DMS 273 treated with DMSO at 0.1 percent for 48 hours (cell line): ENCODE data around the gene ILKAP.

Experiments
- DNase-seq: peaks from one replicate; lab custom pipeline; 2025; lab: John Stamatoyannopoulos, UW

Gene ILKAP

DNA sequence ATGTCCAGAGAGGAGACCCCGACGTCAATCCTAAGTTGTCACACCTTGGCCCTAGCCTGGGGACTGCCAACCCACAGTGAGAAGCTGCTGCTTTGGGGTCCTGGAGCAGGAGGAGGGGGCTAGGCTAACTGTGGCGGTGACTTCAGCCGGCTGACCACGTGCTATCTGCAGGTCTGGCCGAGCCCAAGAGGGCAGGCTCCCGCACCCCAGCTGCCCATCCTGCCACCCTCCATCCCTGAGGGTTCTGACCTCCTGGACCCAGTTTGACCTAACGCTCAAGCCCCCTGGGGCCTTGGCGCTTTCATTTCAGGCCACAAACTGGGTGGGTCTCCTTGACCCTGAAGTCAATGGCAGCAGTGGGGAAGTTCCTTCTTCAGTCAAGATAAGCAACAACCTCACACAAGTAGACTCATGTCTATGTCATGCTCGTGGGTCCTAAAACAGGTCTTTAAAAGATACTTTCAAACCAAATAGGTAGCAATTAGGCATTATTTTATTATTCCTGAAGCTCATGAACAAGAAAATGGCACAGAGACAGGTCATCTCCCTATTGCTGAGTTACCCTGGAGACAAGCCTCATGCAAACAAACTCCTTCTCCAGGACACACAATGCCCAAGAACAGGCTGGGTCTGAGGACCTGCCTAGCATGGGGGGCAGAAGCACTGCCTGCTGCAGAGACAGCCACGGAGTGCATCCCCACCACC, 34.1 kb upstream of the ILKAP start:
- DNase-seq, result no peak

DNA sequence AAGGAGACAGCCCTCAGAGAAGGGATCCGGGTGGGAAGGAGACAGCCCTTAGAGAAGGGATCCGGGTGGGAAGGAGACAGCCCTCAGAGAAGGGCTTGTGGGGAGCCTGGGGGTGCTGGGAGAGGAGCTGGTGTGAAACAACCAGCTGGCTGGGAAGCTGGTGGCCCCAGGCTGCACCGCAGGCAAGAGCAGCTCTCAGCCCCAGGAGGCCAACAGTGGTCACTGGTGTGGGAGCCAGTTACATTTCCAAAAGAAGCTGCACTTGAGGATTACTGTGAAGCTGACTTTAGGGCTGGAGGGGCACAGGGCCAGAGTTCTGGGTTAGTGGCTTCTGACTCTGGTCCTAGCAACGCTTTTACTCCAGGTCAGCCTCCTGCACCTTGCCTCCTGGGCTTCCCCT, 33.1 kb upstream of the ILKAP start:
- DNase-seq, result no peak

DNA sequence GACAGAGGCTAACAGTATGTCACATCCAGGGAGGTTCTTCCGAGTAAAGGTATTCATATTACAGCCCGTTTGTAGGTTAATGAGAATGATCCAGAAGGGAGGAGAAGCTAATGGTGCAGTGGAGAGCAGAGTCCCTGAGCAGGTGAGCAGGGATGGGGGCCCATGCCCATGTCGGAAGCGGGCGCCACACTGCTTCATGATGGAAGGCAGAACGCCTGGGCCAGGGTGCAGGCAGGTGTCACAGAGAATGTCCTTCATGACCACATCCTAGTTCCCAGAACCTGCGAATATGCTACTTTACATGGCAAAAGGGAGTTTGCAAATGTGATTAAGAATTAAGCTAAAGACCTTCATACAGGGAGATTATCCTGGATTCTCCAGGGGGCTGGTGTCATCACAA, 32.4 kb upstream of the ILKAP start:
- no peak for DNase-seq

DNA sequence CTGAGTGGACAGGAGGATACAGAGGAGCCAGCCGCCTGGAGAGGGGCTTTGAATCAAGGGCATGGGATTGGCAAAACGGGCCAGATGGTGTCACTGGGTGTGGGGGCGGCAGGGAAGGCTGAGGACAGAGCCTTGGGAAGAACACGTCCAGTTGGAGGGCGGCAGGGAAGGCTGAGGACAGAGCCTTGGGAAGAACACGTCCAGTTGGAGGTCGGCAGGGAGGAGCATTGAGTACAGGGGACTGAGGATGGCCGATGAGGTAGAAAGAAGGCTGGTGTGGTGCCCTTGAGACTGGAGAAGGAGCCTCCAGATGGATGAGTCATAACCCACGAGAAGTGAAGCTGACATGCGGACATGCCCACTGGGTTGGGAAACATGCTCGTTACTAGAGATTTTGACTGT, 31.8 kb upstream of the ILKAP start:
- no peak for DNase-seq

DNA sequence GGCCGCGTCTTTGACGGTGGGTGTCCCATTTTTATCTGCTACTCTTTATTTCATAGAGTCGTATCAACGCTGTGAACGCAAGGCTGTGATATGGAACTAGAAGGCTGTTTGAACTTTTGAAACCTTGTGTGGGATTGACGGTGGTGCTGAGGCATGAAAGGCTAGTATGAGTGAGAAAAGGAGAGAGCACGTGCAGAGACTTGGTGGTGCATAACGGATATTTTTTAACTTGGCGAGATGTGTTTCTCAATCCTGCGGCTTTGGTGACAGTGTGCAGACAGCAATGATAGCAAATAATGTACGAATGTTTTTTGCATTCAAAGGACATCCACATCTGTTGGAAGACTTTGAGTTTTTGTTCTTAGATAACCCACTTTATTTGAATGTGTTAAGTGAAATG, 30.1 kb upstream of the ILKAP start:
- DNase-seq, result no peak

DNA sequence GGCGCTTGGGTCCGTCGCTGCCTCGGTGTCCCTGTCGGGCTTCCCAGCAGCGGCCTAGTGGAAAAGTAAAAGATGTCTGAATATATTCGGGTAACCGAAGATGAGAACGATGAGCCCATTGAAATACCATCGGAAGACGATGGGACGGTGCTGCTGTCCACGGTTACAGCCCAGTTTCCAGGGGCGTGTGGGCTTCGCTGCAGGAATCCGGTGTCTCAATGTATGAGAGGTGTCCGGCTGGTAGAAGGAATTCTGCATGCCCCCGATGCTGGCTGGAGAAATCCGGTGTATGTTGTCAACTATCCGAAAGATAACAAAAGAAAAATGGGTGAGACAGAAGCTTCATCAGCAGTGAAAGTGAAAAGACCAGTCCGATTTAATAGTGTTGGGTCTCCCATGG, 28.3 kb upstream of the ILKAP start:
- no peak for DNase-seq

DNA sequence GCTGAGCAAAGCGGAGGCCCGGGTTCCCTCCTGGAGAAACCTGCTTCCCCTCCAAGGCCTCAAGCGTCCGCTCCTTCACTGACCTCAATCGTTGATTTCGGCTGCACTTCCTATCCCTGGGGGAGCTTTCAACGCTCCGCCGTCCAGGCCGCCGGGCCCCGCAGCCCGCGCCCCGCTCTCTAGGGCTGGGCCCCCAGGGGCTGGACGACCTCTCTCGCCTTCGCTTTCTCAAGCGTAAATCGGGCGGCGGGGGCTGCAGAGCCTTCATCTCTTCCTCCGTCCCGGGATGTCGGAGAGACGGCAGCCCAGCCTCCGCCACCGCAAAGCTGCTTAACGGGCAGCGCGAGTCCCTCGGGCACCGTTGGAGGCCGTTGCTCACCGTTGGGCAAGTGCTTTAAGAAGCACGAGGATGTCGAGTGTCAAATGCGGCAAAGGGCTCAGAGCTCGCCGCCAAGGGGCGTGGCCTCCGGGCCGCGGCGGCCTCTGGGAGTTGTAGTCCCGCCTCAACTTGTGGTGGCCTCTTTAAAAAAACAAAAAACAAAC, 27.8 kb upstream of the ILKAP start:
- DNase-seq, result no peak

DNA sequence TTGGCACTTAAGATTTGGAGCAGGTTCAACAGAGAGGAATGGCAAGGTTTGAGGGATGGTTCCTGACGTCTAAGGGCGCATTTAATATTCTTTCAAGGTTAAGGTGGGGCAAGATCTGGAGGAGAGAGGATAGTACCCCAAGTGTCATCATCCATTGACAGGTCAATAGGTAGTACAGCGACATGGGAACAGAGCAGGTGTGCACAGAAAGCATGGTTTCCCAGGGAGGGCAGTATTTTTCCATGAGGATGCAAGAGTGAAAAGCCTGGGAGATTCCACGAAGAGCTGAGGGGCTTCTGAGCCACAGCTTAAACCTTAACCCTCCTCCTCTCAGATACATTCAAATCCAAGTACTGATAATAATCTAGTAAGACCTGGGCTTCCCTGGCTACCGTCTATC, 27.2 kb upstream of the ILKAP start:
- DNase-seq, result no peak

DNA sequence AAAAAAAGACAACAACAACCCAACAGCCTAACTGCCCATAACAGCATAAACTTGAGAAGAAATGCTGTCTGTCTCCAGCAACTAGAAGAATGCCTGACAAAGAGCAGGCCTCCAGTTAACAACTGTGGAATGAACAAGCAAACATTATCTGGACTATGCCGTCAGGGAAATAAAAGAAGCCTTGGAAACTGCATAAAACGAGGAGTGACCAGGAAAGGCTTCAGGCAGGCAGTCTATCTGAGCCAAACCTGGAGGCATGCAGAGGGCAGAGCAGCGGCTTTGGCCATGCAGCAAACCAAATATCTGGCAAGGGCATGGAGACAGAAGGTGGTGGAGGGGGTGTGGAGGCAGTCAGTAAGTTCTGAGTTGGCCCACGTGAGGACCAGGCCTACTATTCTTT, 25.2 kb upstream of the ILKAP start:
- no peak for DNase-seq

DNA sequence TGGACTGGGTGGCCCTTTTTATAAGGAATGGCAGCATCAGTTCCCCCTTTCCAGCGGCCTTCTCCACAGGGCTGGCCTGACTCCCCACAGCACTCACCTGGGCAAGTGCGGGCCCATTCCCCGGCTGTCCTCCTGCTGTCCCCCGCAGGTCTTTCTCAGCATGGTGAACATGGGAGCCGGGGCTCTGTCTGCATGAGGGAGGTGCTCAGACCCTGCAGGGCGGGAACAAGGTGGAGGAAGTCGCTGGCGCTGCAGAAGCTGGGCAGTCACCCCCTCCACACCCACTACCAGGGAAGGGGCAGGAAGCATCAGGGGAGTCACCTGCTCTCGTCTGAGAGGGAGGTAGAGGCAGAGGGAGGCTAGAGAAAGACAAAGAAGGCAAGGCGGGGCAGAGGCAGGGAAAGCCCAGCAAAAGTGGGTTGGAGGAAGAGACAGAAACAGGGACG, 24.1 kb upstream of the ILKAP start:
- no peak for DNase-seq

DNA sequence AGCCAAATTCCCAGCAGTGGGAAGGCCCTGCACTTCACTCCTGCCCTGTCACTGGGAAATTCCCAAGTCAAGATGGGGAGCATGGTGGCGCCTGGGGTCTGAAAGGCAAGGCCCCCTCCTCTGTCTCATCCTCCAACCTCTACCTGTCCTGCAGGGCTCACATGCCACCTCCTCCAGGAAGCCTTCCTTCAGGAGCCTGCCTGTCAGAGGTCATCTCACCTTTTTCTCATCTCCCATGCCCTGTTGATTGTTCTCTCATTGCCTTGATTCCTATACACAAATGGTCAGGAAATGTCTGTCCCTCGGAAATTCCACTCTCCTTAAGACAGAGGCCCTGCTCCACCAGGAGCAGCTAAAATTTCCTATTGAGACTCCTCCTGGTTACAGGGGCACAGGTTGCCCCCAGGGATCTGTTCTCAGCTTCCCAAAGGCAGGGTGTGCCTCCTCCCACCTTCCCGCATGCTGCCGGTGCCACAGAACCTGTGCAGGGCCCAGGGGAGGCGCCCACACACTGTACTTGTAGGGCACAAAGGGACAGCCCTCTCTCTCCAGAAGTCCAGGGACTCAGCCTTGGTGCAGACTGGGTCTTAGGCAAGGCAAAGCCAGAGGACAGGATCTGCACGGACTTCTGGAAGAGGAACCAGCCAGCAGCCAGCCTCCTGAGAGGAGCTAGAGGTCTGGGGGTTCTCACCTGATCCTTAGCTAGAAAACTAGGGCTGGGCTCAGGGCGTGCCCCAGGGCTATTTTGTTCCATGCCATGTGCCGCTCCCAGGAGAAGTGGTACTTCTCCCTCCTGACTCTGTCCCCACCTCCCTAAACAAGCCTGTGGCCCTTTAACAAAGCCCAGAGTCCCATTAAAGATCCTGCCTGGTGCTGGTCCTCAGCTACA, 23.4 kb upstream of the ILKAP start:
- no peak for DNase-seq

DNA sequence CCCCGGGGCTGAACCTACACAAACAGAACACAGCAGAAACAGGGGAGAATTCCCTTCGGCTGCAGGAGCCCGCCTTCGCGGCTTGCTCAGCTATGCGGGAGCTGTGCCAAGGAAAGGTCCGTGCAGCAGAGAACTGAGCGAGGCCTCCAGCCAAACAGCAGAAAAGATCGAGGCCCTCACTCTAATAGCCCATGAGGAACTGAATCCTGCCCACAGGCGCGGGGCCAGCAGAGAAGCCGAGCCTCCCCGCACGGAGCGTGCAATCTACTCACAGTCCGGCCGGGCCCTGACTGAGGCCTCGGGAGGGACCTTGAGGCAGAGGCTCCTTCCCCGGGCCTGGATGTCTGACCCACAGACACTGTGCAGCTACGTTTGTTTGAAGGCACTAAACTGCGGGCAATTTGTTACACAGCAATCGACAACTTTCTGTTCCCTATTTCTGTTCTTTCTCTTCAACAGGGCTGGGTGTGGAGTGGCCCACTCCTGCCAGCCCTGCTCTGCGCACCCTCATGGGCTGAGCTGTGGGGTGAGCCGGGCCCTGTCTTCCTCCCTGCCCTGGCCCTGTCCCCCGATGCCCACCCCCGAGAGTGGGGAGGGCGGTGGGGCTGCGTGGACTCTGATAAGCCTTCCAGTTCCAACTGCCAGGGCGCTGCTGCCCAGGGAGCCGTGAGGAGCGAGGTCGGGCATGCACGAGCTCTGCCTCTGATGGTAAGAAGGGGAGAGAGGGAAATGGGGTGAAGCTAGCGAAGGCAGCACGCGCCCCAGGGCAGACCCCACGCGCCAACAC, 22.6 kb upstream of the ILKAP start:
- DNase-seq, result no peak

DNA sequence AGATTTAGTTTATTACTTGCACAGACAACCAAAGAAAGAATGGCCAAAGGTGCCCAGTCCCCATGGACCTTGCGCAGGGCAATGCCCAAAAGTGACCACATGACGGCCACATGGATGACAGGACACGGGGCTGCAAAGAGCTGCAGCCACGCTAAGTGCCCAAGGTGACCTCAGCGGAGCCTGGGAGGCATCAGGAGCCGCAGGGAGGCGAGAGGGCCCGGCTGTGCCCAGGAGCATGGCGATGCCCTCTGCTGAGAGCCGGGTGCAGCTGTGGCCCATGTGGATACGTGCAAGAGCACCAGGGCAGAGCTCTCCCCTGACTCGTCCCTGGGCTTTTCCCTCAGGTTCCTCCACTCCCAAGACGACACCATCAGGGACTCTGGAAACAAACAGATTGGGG, 21.6 kb upstream of the ILKAP start:
- no peak for DNase-seq

DNA sequence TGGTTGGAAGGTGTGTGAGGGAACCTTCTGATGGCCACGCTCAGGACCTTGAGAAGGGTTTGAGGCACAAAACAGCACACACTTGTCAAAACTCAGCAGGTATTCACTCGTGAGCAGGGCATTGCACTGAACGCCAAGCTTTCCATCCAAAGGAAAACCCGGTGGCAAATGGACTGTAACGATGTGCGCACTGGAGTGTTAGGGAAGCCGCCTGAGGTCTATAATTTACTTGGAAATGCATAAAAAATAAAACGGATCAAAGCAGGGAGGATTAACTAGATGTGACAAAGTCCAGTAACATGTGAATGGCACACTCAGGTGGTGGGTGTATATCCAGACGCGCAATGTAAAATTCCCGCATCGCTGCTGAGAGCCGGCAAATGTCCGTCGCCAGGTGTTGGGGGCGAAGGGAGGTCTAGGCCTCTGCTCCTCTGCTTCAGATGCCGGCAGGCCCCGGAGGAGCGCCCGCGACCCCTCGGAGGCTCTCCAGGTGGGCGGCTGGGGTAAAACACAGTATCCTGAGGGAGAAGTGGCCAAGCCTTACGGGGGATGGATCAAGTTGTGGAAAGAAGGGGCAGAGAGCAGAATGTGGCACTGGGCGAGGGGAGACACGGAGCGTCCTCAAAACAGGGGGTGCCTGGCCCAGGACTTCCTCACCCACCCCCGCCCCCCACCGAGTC, 21.0 kb upstream of the ILKAP start:
- no peak for DNase-seq

DNA sequence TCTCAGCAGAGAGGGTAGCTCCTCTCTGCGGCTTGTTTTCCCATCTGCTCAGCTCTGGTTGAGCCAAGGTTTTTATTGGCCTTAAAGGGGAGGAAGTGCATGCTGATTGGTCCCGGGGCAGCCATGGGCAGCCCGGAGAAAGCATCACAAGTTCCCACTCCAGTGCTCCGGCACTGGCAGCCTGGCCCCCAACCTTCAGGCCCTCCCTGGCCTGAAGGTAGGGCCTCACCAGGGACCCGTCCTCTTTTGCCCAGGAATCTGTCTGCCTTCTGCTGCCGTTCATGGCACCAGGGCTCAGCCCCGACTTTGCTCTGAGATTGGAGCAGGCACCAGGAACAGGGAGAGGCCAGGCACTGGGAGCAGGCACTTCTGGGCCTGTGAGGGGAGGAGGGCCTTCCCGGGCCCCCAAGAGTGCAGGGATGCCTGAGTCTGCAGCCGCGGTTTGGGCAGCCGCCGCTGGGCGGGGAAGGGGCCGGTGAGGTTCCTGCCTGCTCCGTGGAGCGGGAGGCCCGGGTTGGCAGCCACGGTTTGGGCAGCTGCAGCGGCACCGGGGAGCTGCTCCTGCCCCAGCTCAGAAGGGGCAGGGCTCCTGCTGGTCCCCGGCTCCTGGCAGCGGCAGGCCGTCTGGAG, 17.5 kb upstream of the ILKAP start:
- peak; percentile 76 for DNase-seq

DNA sequence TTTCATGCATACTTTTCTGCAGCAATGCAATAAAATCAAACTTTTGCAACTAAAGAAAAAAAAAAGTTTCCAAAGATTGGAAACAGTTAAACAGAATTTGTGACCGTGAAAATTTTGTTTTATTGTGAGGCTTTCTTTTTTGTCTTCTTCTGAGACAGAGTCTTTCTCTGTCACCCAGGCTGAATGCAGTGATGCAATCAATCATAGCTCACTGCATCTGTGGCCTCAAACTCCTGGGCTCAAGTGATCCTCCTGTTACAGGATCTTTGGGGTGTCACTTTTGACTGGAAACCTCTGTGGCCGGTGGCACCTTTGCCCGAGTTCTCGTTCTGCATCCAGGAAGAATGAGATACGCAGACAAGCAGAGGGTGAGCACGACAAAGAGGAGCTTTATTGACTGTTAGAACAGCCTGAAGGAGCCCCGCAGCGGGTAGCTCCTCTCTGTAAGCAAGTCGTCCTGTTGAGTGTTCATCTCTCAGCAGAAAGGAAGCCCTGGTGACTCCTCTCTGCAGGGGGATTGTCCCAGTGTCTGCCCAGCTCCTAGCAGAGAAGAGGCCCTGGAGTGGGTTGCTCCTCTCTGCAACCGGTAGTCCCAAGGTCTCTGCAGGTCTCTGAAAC, 16.9 kb upstream of the ILKAP start:
- no peak for DNase-seq

DNA sequence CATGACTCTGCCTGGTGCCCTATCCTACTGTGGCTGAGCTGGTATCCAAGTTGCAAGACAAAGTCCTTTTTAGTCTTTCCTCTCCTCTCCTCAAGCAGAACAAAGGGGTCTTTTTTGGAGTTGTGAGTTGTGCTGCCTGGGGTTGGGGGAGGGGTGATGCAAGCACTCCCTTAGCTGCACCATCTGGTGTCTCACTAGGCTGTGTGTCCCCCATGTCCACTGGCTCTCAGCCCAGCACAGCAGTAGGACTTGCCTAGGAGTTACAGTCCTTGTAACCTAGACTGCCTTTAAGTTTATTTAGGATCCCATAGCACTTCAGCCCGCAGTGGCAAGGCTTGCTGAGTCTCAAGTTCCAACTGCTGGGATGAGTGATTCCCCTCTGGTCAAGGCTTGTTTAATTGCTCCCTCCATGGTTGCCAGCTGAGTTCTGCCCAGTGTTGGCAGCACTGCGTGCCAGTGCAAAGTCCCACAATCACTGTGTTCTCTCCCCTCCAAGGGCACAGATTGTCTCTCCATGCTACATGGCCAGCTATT, 13.2 kb upstream of the ILKAP start:
- DNase-seq, result peak; percentile 73

DNA sequence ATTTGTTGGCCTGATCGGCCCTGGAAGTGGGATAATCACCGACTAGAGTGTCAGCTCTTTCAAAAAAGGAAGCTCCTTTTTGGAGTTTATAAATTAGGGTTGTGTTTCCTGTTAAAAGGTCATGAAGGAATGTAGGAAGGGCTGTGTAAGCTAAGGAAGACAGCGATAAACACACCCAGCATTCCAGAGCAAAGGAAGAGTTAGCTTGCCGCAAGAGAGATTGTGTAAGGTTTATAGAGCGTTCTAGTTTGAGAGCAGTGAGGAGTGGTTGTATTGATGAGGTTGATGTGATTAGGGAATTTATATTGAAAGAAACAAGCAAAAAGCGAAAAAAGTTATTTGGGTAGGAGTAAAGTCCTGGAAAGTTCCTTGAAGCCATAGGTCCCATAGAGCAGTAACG, 3.5 kb upstream of the ILKAP start:
- no peak for DNase-seq

DNA sequence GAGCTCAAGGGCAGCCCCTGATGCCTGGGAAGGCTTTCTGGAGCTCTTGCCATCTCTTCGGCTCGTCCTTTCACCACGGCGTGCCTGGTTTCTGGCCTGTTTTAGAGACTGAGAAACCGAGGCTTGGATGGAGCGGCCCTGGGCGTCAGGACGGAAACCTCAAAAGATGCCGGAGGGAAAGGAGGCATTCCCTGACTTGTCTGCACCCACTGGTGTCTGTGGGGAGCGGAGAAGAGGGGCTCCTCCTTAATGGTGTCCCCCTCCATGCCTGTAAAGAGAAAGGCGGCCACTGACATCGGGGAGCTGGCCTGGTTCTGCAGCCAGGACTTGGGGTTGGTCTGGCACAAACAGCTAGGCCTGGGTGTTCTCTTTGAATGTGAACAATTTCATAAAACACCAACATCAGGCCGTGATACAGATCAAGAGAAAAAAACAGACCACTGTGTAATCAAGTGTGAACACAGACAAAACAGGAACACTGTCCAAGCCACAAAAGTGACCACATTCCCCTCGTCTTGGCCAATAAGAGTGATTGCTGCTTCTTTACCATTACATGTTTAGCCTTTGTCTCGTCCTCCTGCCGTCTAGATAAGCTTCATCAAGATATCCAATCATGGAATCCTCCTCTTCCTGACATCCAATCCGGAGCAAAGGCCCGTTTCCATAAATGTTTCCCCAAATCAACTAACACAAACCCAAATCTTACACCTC, 633 bp upstream of the ILKAP start:
- DNase-seq, result no peak
